Natural killer cell (primary cell): ENCODE data around the gene RASGEF1C. TPM values are rescaled to one million over a fixed set of nuclear protein-coding genes. Genes with fewer than 3 reads are reported as not detected.
A peak's percentile ranks its signal among the peaks of the same experiment; 100 is the strongest.

ENCODE experiments used
- ATAC-seq, 3 donors: fragments of 150-1000 bp in 2 of 3; fragments of 200-7000 bp in 1 of 3; cut with Tn5 transposase; 1 replicate in 1 of 3; 2 replicates in 2 of 3; pipeline ENCODE4 v1.10.0; 2021; ENCODE audit warnings: mild to moderate bottlenecking in 2 of 3, moderate library complexity in 2 of 3
- DNase-seq, 2 donors: peaks; one replicate each; pipeline versions ENCODE4 v3.0.0 to v3.0.0-alpha.2; 2013 to 2021; ENCODE audit warnings: mixed read lengths in 1 of 2
- H3K27ac ChIP-seq: one replicate; pipeline ENCODE4 v1.5.1; 2013; ENCODE audit warnings: mild to moderate bottlenecking, low read length
- H3K27me3 ChIP-seq: one replicate; pipeline ENCODE4 v1.6.1; 2013; ENCODE audit warnings: low read length; ENCODE audit not compliant: control insufficient read depth, insufficient read depth
- H3K36me3 ChIP-seq: one replicate; pipeline ENCODE4 v1.6.1; 2013; ENCODE audit warnings: low read length; ENCODE audit not compliant: control insufficient read depth, insufficient read depth
- H3K4me1 ChIP-seq: one replicate; pipeline ENCODE4 v1.6.1; 2013; ENCODE audit warnings: low read length; ENCODE audit not compliant: control insufficient read depth, insufficient read depth
- H3K4me3 ChIP-seq: one replicate; pipeline ENCODE4 v1.5.1; 2013; ENCODE audit warnings: low read length
- H3K9me3 ChIP-seq: one replicate; pipeline ENCODE4 v1.6.1; 2013; ENCODE audit warnings: low read length; ENCODE audit not compliant: control insufficient read depth, insufficient read depth
- H3K27ac Mint-ChIP-seq, 2 donors: one replicate each; pipeline ENCODE4 v1.8.0; 2022; ENCODE audit warnings: mild to moderate bottlenecking in 2 of 2, mixed read lengths in 2 of 2, moderate library complexity in 1 of 2
- H3K27me3 Mint-ChIP-seq, 2 donors: one replicate each; pipeline ENCODE4 v1.8.0; 2022; ENCODE audit warnings: low read depth in 2 of 2, mixed read lengths in 2 of 2
- H3K36me3 Mint-ChIP-seq: one replicate; pipeline ENCODE4 v1.8.0; 2022; ENCODE audit warnings: mixed read lengths
- H3K4me1 Mint-ChIP-seq, 2 donors: one replicate each; pipeline ENCODE4 v1.8.0; 2022; ENCODE audit warnings: mixed read lengths in 2 of 2
- H3K4me3 Mint-ChIP-seq: one replicate; pipeline ENCODE4 v1.8.0; 2022; ENCODE audit warnings: mild to moderate bottlenecking, moderate library complexity, mixed read lengths
- H3K9me3 Mint-ChIP-seq, 2 donors: one replicate each; pipeline ENCODE4 v1.8.0; 2022; ENCODE audit warnings: mixed read lengths in 2 of 2
- CTCF ChIP-seq: fragments of 200-600 bp; IDR thresholded peaks from one replicate; pipeline ENCODE4 v1.8.0; 2022; ENCODE audit warnings: antibody characterized with exemption
- WGBS: methylation state at CpG from one replicate; pipeline ENCODE4 v1.1.7; 2013; ENCODE audit warnings: missing lambda C conversion rate; ENCODE audit not compliant: insufficient coverage; 5-methylcytosine and 5-hydroxymethylcytosine counted together
- intact Hi-C: fragments of 100-400 bp; cut with micrococcal nuclease; formaldehyde crosslinking; loops from one replicate; pipeline ENCODE4 v1.14.2; 2022
- total RNA-seq, 4 donors: library from RNA; stranded (reverse); fragments of 120-200 nt in 1 of 4; gene quantifications; one replicate each; pipeline versions ENCODE4 v1.2.3 to v1.2.4, GENCODE V29; 2013 to 2022

RASGEF1C gene
- not detected for total RNA-seq
- not detected for total RNA-seq (2013)

GRCh38 chr5:180209137-180209581, at the start of gene RASGEF1C:
Gene RASGEF1C, minus strand, starts transcription at chr5:180209211. Its CDS starts 71,159 bp downstream, at chr5:180138052.
- peaks cover 8 to 13% of the 10 kb centered on the region in 2 donors for H3K4me1 Mint-ChIP-seq
- ATAC-seq (peak; percentile 88 to 99 (median 99)), DNase-seq (peak; percentile 71 to 82)
- Histone ChIP-seq H3K9me3 (no peaks in the 10 kb centered on the region), H3K27ac (no peak within 1 kb of the TSS), H3K36me3 (no peaks in the 10 kb centered on the region), H3K4me1 (peaks cover 8% of the 10 kb centered on the region), H3K27me3 (peaks cover 18% of the 10 kb centered on the region), H3K4me3 (no peak within 1 kb of the TSS)
- intact Hi-C loops, result loop anchor here (10.0 kb wide), 1 partner anchor 106 kb away; no protein-coding TSS in a partner anchor
- no peaks in the 10 kb centered on the region for H3K9me3 Mint-ChIP-seq
- no peak within 1 kb of the TSS for H3K27ac Mint-ChIP-seq
- peak within 1 kb of the TSS; percentile 73 for H3K4me3 Mint-ChIP-seq
- WGBS, result 6% methylated on average over 55 of the region's 55 CpGs
- H3K36me3 Mint-ChIP-seq, result no peaks in the 10 kb centered on the region
- TF ChIP-seq CTCF, result peak; percentile 30
- peaks cover 27 to 38% of the 10 kb centered on the region in 2 donors for H3K27me3 Mint-ChIP-seq

GRCh38 chr5:180253036-180253824, 44.2 kb upstream of the RASGEF1C start:
- Mint-ChIP-seq H3K27ac (no peak overlapping the region), H3K4me3 (no peak overlapping the region), H3K9me3 (peaks cover 11 to 26% of the 10 kb centered on the region in 2 donors), H3K27me3 (no peaks in the 10 kb centered on the region), H3K4me1 (peaks cover 0 to 5% of the 10 kb centered on the region in 2 donors), H3K36me3 (peaks cover 51% of the 10 kb centered on the region)
- peaks cover 81% of the 10 kb centered on the region for H3K9me3 ChIP-seq
- no peak overlapping the region for H3K27ac ChIP-seq
- 96% methylated on average over 24 of the region's 24 CpGs for WGBS
- intact Hi-C loops, result no loop called here
- no peaks in the 10 kb centered on the region for H3K4me1 ChIP-seq
- no peak for TF ChIP-seq CTCF
- peak in 1 of 3 donors; percentile 24 for ATAC-seq
- H3K4me3 ChIP-seq, result no peak overlapping the region
- H3K27me3 ChIP-seq, result no peaks in the 10 kb centered on the region
- H3K36me3 ChIP-seq, result peaks cover 34% of the 10 kb centered on the region
- DNase-seq, result no peak

- no peak overlapping the region for H3K4me3 Mint-ChIP-seq
- H3K27ac Mint-ChIP-seq, result no peak overlapping the region
- H3K4me1 Mint-ChIP-seq, result peaks cover 0 to 5% of the 10 kb centered on the region in 2 donors
- TF ChIP-seq CTCF, result no peak
- DNase-seq, result no peak
- intact Hi-C loops, result no loop called here
- Histone ChIP-seq H3K4me3 (no peak overlapping the region), H3K27ac (no peak overlapping the region), H3K9me3 (peaks cover 79% of the 10 kb centered on the region), H3K36me3 (peaks cover 27% of the 10 kb centered on the region), H3K27me3 (no peaks in the 10 kb centered on the region), H3K4me1 (no peaks in the 10 kb centered on the region)
- WGBS, result 99% methylated on average over 7 of the region's 7 CpGs
- ATAC-seq, result no peak
- no peaks in the 10 kb centered on the region for H3K27me3 Mint-ChIP-seq
- peaks cover 9 to 18% of the 10 kb centered on the region in 2 donors for H3K9me3 Mint-ChIP-seq
- H3K36me3 Mint-ChIP-seq, result peaks cover 46% of the 10 kb centered on the region
Observed at GRCh38 chr5:180251887-180252286, 42.9 kb upstream of the RASGEF1C start.
